ENCODE results near the gene TANK. TPM values are rescaled to one million over a fixed set of nuclear protein-coding genes. Genes with fewer than 3 reads are reported as not detected.

The TANK gene
- total and polyA plus RNA-seq, 2 of the 8 experiments (the other 6 are each of a cell fraction or from before 2014, with no cell fraction given): 7.0 to 26.1 TPM

DNA sequence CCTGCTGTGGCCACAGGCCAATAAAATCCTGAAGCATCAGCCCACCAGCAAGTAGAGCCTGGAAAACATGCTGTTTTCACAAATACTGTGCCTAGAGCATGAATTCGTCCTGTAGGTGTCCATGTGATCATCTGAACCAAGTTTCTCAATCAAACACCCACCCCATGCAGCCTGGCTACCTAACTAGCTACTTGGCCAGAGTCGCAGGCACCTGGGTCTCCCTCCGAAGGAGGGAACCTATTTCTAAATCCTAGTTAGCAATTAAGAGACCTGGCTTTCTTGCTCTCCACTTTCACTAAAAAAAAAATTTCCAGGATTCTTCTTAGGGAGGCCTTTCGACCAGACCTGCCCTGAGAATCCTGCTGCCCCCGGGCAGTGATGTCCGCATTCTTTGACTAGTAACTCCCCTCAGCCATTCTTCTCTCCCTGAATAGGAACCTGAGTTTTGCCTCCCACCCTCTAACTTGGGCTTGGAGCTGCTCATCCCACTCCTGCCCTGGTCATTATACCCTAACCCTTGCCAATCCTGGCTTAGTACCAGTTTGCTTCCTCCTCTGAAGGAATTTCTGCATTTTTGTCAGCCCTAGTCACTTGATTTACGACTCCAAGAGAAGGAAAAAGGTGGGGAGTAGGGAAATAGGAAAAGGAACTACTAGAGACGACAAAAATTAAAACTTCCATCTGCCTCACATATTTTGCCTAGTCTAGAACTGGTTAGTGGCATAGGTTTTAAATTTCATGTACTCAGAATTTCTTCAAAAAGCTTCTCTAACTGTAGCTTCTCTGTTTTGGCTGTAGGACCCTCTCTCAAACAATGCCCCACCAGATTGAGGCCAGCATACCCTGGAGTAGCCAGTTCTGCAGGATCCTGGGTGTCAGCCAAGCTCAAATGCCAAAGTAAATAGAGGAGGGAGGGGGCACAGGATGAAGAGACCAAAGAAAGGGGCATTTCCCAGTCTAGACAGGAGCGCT, 25.4 kb upstream of the TANK start (continued):
- TF ChIP-seq TEAD4 (IDR thresholded peaks at IDR 0.05; ENCODE audit: low read depth, low read length): no peak

Measured in H1 (cell line).